Endothelial cell of umbilical vein (primary cell): ENCODE measurements around the gene TMEM140. TPM values are rescaled to one million over a fixed set of nuclear protein-coding genes. Genes with fewer than 3 reads are reported as not detected.
A peak's percentile ranks its signal among the peaks of the same experiment; 100 is the strongest.

Source experiments
- BruUV-seq: library from RNA; stranded (reverse); fragments of 400-500 nt; replicated peaks from 2 replicates; lab custom pipeline; 2021; lab: Mats Ljungman, UMichigan
- CTCF ChIA-PET: fragments of 300-600, 350-600 bp; sonication (Branson Sonifier 250); formaldehyde crosslinking; loops from one replicate; lab custom pipeline; 2021; ENCODE audit warnings: antibody characterized with exemption, inconsistent platforms; lab: Charles Lee
- POLR2A ChIA-PET: fragments of 300-600, 350-600 bp; sonication (Branson Sonifier 250); formaldehyde crosslinking; loops from one replicate; lab custom pipeline; 2021; ENCODE audit warnings: antibody characterized with exemption, inconsistent platforms; lab: Charles Lee
- DNase-seq: peaks from one replicate; pipeline ENCODE4 v3.0.0-alpha.2; 2011; ENCODE audit warnings: low read depth, low spot score
- FAIRE-seq: peaks from 2 replicates; lab custom pipeline; 2011; peaks lifted over from hg19 to GRCh38; lab: Jason Lieb, UNC
- H2AFZ ChIP-seq: 2 replicates; pipeline ENCODE4 v1.6.0; 2012; ENCODE audit warnings: low read depth, low read length, control low read depth, inconsistent platforms
- H3K27ac ChIP-seq: 2 replicates; pipeline ENCODE4 v1.5.1; 2011; ENCODE audit warnings: low read depth, mild to moderate bottlenecking, control low read depth, low read length, moderate library complexity; ENCODE audit not compliant: insufficient read depth
- H3K27me3 ChIP-seq, 2 experiments: 2 replicates each; pipeline versions ENCODE4 v1.6.0 to v1.6.1; 2011; ENCODE audit warnings: low read length in 2 of 2, mixed read lengths in 1 of 2; ENCODE audit not compliant: control insufficient read depth in 2 of 2, insufficient read depth in 2 of 2
- H3K36me3 ChIP-seq, 2 experiments: 2 replicates in 1 of 2; 3 replicates in 1 of 2; pipeline ENCODE4 v1.5.1; 2011; ENCODE audit warnings: low read length in 2 of 2, mild to moderate bottlenecking in 1 of 2, moderate library complexity in 1 of 2; ENCODE audit not compliant: control insufficient read depth in 2 of 2, insufficient read depth in 2 of 2; ENCODE audit errors: extremely low read depth in 1 of 2
- H3K4me1 ChIP-seq: 3 replicates; pipeline ENCODE4 v1.5.1; 2011; ENCODE audit warnings: mild to moderate bottlenecking, low read length; ENCODE audit not compliant: control insufficient read depth, insufficient read depth; ENCODE audit errors: extremely low read depth
- H3K4me2 ChIP-seq: 2 replicates; pipeline ENCODE4 v1.6.1; 2011; ENCODE audit warnings: low read length, control low read depth, mixed read lengths; ENCODE audit not compliant: insufficient read depth
- H3K4me3 ChIP-seq, 3 experiments: fragments of 200-600 bp in 1 of 3; sonication (generic), shearing (Covaris generic) in 1 of 3; replicated peaks in 1 of 3; 2 replicates each; pipeline ENCODE4 v1.5.1; 2011 to 2016; ENCODE audit warnings: control low read depth in 3 of 3, low read length in 3 of 3, mild to moderate bottlenecking in 2 of 3, inconsistent platforms in 1 of 3, low read depth in 1 of 3, moderate library complexity in 1 of 3; ENCODE audit not compliant: insufficient read depth in 1 of 3
- H3K79me2 ChIP-seq: 2 replicates; pipeline ENCODE4 v1.6.0; 2012; ENCODE audit warnings: low read length, inconsistent platforms; ENCODE audit not compliant: control insufficient read depth, insufficient read depth
- H3K9ac ChIP-seq: replicated peaks from 2 replicates; pipeline ENCODE3; 2011; ENCODE audit warnings: low read length, control low read depth; ENCODE audit not compliant: insufficient read depth; ENCODE audit errors: extremely low read depth
- H3K9me1 ChIP-seq: replicated peaks from 3 replicates; pipeline ENCODE4 v1.6.0; 2011; ENCODE audit warnings: mild to moderate bottlenecking, low read length; ENCODE audit not compliant: control insufficient read depth, insufficient read depth; ENCODE audit errors: extremely low read depth
- H3K9me3 ChIP-seq: replicated peaks from 2 replicates; pipeline ENCODE4 v1.5.1; 2012; ENCODE audit warnings: low read length, inconsistent platforms; ENCODE audit not compliant: control insufficient read depth, insufficient read depth
- H4K20me1 ChIP-seq: replicated peaks from 2 replicates; pipeline ENCODE3; 2011; ENCODE audit warnings: mild to moderate bottlenecking, low read length; ENCODE audit not compliant: control insufficient read depth, insufficient read depth; ENCODE audit errors: extremely low read depth
- EZH2 ChIP-seq: IDR thresholded peaks from 2 replicates; pipeline ENCODE4 v1.6.1; 2012; ENCODE audit warnings: borderline replicate concordance, low read depth, mild to moderate bottlenecking, moderate library complexity, low read length, inconsistent platforms; ENCODE audit not compliant: severe bottlenecking
- FOS ChIP-seq: IDR thresholded peaks from 2 replicates; pipeline ENCODE4 v1.6.1; 2011; ENCODE audit warnings: mild to moderate bottlenecking, low read length, moderate library complexity, borderline replicate concordance; ENCODE audit not compliant: insufficient read depth
- GATA2 ChIP-seq: IDR thresholded peaks from 2 replicates; pipeline ENCODE4 v1.7.0; 2011; ENCODE audit warnings: low read depth, mild to moderate bottlenecking, moderate library complexity, mixed read lengths, low read length; ENCODE audit not compliant: insufficient read length, insufficient read depth
- JUN ChIP-seq: IDR thresholded peaks from 2 replicates; pipeline ENCODE4 v1.6.1; 2011; ENCODE audit warnings: borderline replicate concordance, low read depth; ENCODE audit not compliant: insufficient read length, insufficient read depth
- MYC ChIP-seq: IDR thresholded peaks from one replicate; pipeline ENCODE4 v1.6.1; 2011; ENCODE audit warnings: mild to moderate bottlenecking, low read depth, low read length
- POLR2AphosphoS5 ChIP-seq: IDR thresholded peaks from 2 replicates; pipeline ENCODE4 v1.6.1; 2012; ENCODE audit warnings: low read depth, mild to moderate bottlenecking, control low read depth, low read length, moderate library complexity; ENCODE audit not compliant: insufficient read depth
- dilution Hi-C: fragments of 300-500 bp; cut with MboI; formaldehyde crosslinking; loops from one replicate; pipeline ENCODE4 v1.15.0; 2019; ENCODE audit warnings: low sequenced_read_pairs; ENCODE audit not compliant: extremely low pct_ligation_motif_present
- intact Hi-C: fragments of 100-400 bp; cut with micrococcal nuclease; formaldehyde crosslinking; loops from one replicate; pipeline ENCODE4 v1.10.0; 2022
- polyA plus RNA-seq, 4 experiments: library from polyadenylated mRNA; depleted of rRNA in 3 of 4; stranded (reverse) in 3 of 4; unstranded in 1 of 4; fragments of >200 nt; gene quantifications; 2 replicates each; pipeline versions ENCODE4 v1.2.1 to v1.2.3, GENCODE V29; 2011 to 2012; ENCODE audit warnings: missing spikeins in 1 of 4
- total RNA-seq: library from RNA; stranded (reverse); gene quantifications from 2 replicates; pipeline ENCODE4 v1.2.3, GENCODE V29; 2021
- TF ChIP-seq, protein P1 (sequence below): IDR thresholded peaks from 2 replicates; pipeline ENCODE4 v1.6.1; 2011; ENCODE audit not compliant: insufficient read depth, insufficient read length
- TF ChIP-seq, protein P2 (sequence below), 2 donors: IDR thresholded peaks; 1 replicate in 1 of 2; 2 replicates in 1 of 2; pipeline ENCODE4 v1.5.1; 2011; ENCODE audit warnings: low read length in 2 of 2, mild to moderate bottlenecking in 2 of 2, moderate library complexity in 2 of 2, control low read depth in 1 of 2, inconsistent platforms in 1 of 2, low read depth in 1 of 2; ENCODE audit not compliant: insufficient read depth in 1 of 2; ENCODE audit errors: extremely low read depth in 1 of 2

TMEM140 gene
- total and polyA plus RNA-seq, 2 donors (not counting 3 experiments of a cell fraction or from before 2014, with no cell fraction given) = 17.9 to 26.5 TPM

DNA sequence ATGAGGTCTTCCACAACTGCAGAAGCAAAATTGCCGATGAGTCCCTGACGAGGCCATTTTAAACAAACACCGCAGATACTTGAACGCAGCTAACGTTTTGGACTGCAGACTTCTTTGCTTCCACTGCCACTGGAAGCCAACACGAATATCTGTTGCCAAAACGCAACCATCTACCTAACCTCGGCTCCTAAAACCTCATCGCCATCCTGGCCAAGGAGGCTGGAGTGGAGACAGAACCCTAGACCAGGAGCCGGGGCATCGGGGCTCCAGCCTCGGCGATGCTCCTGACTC is 63.0 kb downstream of the TMEM140 start:
- POLR2A ChIA-PET = no interaction called here
- Histone ChIP-seq H3K9ac (peak overlapping the region; percentile 89), H3K36me3 (no peaks in the 10 kb centered on the region), H3K27me3 (no peaks in the 10 kb centered on the region), H4K20me1 (no peaks in the 10 kb centered on the region), H2AFZ (peak overlapping the region; percentile 100), H3K4me3 (peak overlapping the region; percentile 68 to 87 (median 86)), H3K9me3 (no peaks in the 10 kb centered on the region), H3K4me1 (peaks cover 8% of the 10 kb centered on the region), H3K4me2 (peak overlapping the region; percentile 77), H3K9me1 (no peaks in the 10 kb centered on the region), H3K79me2 (no peaks in the 10 kb centered on the region), H3K27ac (peak overlapping the region; percentile 69)
- dilution Hi-C loops = no loop called here
- CTCF ChIA-PET = interaction anchor here (1.0 to 2.8 kb wide), 5 partner anchors 9 to 63 kb away, joined by 3 to 8 read pairs (median 4); partner anchors contain the start of gene CYREN
- TF ChIP-seq, protein P1, sequence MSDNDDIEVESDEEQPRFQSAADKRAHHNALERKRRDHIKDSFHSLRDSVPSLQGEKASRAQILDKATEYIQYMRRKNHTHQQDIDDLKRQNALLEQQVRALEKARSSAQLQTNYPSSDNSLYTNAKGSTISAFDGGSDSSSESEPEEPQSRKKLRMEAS = no peak
- TF ChIP-seq JUN (no peak), EZH2 (no peak), MYC (no peak), GATA2 (no peak), POLR2AphosphoS5 (no peak), FOS (no peak)
- TF ChIP-seq, protein P2, sequence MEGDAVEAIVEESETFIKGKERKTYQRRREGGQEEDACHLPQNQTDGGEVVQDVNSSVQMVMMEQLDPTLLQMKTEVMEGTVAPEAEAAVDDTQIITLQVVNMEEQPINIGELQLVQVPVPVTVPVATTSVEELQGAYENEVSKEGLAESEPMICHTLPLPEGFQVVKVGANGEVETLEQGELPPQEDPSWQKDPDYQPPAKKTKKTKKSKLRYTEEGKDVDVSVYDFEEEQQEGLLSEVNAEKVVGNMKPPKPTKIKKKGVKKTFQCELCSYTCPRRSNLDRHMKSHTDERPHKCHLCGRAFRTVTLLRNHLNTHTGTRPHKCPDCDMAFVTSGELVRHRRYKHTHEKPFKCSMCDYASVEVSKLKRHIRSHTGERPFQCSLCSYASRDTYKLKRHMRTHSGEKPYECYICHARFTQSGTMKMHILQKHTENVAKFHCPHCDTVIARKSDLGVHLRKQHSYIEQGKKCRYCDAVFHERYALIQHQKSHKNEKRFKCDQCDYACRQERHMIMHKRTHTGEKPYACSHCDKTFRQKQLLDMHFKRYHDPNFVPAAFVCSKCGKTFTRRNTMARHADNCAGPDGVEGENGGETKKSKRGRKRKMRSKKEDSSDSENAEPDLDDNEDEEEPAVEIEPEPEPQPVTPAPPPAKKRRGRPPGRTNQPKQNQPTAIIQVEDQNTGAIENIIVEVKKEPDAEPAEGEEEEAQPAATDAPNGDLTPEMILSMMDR (IDR thresholded peaks at IDR 0.05; ENCODE audit: extremely low read depth in 1 of 2, insufficient read depth in 1 of 2, low read depth in 1 of 2, low read length in 2 of 2) = no peak
- FAIRE-seq (no peak), DNase-seq (no peak)
- intact Hi-C loops = loop anchor here (1.0 to 5.0 kb wide), 5 partner anchors 41 to 346 kb away; partner anchors contain the start of genes AGBL3, CNOT4, CYREN and NUP205
- BruUV-seq = no TSS peak
